GM10266 (cell line): ENCODE data around the gene ZNF470.

Experiments
- DNase-seq: peaks from one replicate; pipeline ENCODE4 v3.0.0; 2012; ENCODE audit errors: extremely low spot score
- CTCF ChIP-seq: IDR thresholded peaks from 2 replicates; pipeline ENCODE4 v1.5.1; 2012; ENCODE audit warnings: mild to moderate bottlenecking, low read depth; ENCODE audit not compliant: control insufficient read depth, insufficient read depth; ENCODE audit errors: missing control alignments

Gene ZNF470

GRCh38 chr19:56554272-56554869, 12.9 kb upstream of the ZNF470 start:
- DNase-seq: no peak
- TF ChIP-seq CTCF: no peak

GRCh38 chr19:56562766-56563165, 4.5 kb upstream of the ZNF470 start:
- DNase-seq: no peak
- TF ChIP-seq CTCF: no peak

- no peak for TF ChIP-seq CTCF
- DNase-seq: peak; percentile 45
These were observed 379 bp upstream of the ZNF470 start for GRCh38 chr19:56566904-56567273.

GRCh38 chr19:56572589-56572988, 5.3 kb downstream of the ZNF470 start:
- no peak for DNase-seq
- TF ChIP-seq CTCF: no peak

- no peak for TF ChIP-seq CTCF
These were observed 6.6 kb downstream of the ZNF470 start for GRCh38 chr19:56573914-56574313.

GRCh38 chr19:56577719-56578602, 10.7 kb downstream of the ZNF470 start:
- DNase-seq: no peak
- no peak for TF ChIP-seq CTCF

More at GRCh38 chr19:56573914-56574313, 6.6 kb downstream of the ZNF470 start:
- no peak for DNase-seq

GRCh38 chr19:56594446-56594782, 27.1 kb downstream of the ZNF470 start:
- no peak for TF ChIP-seq CTCF
- no peak for DNase-seq
